Glomerular endothelial cell (primary cell): ENCODE measurements around the gene SLC7A8. TPM values are rescaled to one million over a fixed set of nuclear protein-coding genes. Genes with fewer than 3 reads are reported as not detected.

Experiments used
- DNase-seq: peaks from one replicate; pipeline ENCODE4 v3.0.0-alpha.2; 2011; ENCODE audit warnings: low read depth, low spot score; ENCODE audit errors: extremely low read depth
- total RNA-seq: library from RNA; depleted of rRNA; stranded (reverse); fragments of >200 nt; gene quantifications from 2 replicates; pipeline ENCODE4 v1.2.3, GENCODE V29; 2015

Gene SLC7A8
- total RNA-seq, 1 donor from 2014 or later = 0.29 TPM

DNA sequence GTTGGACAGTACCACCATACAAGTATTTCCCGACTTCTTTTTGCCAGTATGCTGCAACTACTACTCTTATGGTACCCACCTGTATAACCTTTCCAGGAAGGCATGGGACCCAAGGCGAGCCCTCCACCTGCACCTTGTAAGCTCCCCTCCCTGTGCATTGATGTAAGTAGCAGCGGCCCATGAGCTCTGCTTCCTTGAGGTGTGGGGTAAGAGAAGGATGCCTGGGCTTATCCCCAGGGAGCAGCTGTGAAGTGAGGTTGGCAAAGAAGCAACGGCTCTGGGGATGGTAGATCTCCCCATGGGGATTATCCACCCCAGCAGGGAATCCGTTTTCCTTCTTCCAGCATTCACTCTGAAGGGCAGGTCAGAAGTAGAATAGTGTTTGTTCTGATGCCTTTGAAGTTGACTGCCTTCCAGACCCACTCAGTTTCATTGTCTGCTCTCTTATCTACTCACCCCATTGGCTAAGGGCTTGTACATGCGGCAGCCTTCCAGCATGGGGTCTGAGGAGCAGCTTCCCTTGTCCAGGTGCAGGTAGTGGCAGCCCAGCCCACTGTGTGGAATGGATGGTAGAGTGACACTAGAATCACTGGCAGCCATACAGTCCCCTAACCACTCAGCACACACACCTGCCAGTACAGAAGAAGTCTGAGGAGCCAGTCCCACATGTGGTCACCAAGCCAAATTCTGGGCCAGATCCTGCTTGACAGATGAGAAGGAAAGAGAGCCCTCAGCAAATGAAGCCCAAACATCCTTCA is 82.1 kb downstream of the SLC7A8 start:
- no peak for DNase-seq

DNA sequence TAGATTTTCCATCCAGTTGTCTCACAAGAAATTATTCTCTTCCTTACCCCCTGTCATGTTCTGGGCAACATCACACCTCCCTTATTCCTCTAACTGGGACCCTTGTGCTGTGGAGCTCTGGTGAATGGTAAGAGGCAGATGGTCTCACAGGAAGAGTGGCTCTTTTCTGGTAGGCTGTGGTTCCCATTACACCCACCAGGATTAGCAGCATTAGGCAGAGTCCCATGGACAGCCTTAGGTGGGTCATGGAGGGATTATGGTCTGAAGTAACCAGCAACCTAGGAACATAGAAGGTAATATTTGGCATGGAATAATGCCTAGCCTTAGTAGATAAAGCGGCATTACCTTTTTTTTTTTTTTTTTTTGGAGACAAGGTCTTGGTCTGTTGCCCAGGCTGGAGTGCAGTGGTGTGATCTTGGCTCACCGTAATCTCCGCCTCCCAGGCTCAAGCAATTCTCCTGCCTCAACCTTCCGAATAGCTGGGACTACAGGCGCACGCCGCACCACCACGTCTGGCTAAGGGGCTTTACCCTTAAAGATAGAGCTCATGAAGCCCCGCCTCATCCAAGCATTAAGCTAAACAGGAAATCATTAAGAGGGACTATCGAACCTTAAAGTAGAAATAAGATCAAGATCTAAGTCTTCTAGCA is 84.1 kb downstream of the SLC7A8 start:
- no peak for DNase-seq

DNA sequence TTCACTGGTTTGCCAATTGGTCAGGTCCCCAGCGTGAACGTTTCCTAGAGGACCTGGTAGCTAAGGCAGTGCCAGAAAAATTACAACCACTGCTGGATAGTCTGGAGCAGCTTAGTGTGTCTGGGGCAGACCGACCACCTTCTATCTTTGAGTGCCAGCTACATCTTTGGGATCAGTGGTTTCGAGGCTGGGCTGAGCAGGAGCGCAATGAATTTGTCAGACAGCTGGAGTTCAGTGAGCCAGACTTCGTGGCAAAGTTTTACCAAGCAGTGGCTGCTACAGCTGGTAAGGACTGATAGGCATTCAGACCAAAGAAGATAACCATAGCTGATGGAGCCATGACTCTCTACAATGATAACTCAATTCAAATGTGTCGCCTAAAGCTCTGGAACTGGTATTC is 85.7 kb downstream of the SLC7A8 start:
- DNase-seq = no peak

DNA sequence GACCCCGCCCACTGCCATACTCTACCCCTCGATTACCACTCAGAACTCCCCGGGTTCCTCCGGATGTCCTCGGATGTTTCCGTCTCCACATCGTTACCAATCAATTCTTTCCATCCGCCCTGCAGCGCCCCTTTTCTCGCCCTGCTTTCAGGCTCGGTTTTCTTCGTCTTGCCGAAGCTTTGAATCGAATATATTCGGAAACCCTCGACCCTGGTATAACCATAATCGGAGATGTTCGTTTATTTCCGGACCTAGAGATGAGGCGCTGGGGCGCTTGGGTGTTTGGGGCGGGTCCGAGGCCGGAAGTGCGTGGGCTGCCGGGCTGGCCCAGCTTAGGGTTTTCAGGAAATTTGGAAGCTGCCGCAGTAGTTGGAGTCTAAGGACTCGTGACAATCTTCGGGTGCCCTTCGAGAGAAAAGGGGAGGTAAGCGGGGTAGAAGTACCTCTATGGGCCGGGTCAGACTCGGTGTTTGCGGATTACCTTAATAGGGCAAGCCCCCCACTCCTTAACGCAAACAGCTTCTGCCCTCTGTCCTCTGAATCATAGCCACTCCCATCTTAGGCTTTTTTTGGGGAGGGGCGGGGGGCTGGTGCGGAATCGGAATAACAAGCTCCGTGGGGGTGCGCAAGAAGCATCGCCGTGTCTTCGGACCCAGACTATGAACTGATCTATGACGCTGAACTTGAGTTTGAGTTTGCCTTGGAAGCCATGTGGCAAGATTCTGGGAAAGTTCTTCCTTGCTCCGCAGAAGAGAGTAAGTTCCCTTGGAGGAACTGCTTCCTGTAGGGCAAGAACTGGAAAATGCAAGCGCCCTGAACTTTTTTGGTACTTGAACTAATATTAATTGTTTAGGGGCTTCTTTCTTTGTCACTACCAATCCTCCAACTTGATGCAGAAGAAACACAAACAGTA is 88.0 kb downstream of the SLC7A8 start, which contains the start of gene C14orf119:
Gene C14orf119, plus strand, starts transcription at position 310 of the 913 bp plus-strand sequence. CDS start 2,154 bp downstream, outside the sequence.
- peak; percentile 99 for DNase-seq

DNA sequence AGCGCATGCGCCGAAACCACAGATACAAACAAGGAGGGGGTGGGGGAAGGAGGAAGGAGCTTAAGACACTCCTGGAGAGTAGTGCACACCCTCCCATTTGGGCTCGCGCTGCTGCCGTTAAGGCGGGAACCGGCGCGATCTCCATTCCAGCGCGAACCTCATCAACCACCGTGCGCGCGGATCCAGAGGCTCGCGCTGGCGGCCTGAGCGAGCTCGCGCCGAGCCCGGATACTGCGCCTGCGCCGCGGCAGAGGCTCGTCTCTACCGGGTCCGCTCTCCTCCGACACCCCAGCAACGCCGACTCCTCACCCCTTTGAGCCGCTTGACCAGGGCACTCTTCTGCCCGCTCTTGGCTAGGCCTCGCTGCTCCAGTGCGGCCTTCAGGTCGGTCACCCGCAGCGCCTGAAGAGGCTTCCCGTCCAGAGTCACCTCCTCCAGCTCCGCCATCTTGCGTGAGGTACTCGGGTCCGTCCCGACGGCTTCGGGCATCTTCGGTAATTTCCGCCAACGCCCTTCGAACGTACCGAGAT is 88.7 kb downstream of the SLC7A8 start, which contains the start of gene ACIN1:
Gene ACIN1, minus strand, starts transcription at position 471 of the 530 bp plus-strand sequence. Its CDS starts 24 bp downstream, at position 447.
- DNase-seq = no peak

DNA sequence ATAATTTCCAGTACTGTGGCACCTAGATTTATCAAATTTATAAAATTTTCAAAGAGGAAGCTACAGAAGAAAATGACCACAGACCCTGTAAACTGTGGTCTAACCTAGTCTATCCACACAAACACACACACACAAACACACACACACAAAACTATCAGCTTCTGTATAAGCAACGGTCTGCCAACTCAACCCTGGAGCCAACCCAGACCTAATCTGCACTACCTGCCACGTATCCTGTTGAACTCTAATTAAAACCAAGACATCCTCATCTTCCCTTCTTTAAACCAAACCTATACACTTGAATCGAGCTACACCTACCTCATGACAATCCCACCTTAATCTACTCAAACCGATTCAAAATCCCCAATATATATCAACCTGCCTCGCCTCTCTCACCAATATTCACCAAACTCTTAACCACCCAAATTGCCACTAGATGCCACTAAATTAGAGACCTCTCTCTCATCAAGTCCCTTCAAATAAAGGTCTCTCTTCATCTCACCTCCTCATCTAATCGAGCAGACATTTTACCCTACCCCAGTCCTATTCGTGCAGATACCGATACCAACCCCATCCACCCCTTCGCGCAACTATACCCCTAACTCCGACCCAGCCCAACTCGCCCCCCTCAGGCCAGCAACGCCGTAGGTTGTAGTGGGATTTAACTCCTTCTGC is 89.3 kb downstream of the SLC7A8 start:
- DNase-seq = no peak

DNA sequence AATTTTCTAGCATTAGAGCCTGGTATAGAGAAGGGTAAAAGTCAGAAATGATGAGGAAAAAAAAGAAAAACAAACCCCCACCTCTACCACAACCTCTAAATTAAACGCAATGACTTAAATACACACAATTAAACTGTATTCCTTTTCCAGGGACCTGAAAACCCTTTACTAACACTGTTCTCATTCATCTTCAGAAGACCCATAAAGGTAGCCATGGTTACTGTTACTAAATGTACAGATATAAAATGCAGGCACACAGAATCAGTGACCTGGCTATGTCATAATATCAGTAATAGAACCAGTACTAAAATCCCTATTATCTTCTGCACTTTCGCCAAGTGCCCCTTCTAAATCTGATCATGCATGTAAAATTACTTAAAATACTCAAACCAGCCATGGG is 89.9 kb downstream of the SLC7A8 start:
- DNase-seq = no peak

DNA sequence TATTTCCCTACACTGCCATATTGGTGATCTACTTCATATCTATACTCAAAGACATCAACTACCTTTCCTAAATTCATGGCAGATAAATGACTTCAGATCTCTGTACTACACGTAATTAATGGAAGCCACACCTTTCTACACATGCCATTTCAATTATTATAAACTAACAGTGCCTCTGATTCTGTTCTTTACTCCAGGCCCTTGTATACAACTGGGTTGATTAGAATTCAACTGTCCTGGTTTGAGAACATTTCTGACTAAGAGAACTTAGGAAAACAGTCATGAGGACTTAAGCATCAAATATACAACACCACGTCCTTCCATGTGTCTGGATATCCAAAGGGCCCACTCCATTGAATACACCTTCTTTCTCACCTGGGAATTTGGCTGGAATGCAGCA is 90.4 kb downstream of the SLC7A8 start:
- DNase-seq = no peak

DNA sequence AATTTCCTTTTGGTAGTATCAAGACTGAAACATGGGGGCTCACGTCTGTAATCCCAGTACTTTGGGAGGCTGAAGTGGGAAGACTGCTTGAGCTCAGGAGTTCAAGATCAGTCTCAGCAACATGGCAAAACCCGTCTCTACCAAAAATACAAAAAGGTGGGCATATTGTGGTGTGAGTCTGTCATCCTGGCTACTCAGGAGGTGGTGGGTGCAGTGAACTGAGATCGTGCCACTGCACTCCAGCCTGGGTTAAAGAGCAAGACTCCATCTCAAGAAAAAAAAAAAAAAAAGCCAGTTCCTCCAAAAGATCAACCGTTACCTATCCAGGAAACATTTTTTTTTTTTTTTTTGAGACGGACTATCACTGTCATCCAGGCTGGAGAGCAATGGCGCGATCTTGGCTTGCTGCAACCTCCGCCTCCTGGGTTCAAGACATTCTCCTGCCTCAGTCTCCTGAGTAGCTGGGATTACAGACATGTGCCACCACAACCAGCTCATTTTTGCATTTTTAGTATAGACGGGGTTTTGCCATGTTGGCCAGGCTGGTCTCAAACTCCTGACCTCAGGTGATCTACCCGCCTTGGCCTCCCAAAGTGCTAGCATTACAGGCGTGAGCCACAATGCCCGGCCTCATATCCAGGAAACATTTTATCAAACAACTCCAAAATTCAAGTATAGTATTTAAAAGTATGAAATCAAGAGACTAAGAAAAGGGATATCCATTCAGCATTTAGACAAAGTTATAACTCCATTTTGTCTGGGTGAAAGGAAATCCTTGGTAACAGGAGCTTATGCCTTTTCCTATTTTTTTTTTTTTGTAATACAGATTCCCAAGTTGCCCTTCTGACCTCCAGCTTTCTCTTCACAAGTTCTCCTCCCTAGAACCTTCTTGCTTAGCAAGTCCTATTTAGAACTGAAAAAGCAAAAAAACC is 91.9 kb downstream of the SLC7A8 start:
- DNase-seq = no peak

DNA sequence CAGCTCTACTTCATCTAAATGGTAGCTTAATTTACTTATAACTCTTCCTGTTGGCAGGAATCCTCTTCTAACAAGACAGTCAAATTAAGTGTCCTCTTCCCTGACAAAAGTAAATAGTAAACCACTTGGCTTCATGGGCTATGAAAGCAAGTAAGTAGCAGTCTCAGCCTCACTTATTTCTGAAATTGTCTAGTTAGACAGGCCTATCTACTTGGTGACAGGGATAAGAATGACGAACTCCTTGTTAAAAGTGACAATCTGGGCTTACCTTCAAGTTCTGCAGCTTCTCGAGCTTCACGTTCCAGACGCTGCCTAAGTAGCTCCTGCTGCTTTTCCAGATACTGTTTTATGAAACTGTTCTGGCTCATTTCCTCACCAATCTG is 93.2 kb downstream of the SLC7A8 start:
- no peak for DNase-seq

DNA sequence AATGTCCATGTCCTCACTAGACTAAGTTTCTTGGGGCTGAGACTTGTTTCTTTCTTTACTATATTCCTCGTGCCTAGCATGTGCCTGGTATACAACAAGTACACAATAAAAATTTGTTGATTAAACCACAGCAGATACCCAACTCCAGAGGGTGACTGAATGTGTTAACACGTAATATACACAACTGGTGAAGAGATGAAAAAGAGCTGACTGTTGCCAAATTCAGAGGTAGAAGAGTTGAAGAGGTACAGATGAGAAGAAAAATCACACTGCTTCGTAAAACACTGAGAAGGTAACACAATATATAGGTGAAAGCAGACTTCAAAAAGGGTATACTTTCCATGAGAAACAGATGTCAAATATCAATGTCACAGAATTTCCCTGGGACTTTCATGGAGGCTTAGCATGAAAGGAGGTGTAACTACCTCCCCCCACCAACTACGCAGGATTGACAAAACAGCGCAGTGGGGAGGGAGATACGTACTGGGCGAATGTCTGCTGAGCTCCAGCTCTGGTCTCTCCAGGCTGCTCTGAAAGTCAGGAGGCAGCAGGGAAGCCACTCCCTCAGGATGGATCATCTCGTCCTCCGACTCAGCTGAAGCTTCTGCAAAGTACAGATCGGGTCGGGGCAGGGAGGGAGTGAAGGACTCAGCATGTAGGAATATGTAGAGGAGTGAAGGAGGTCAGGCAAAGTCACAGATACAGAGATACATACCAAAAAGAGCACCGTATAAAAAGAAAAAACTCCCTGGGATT is 93.8 kb downstream of the SLC7A8 start:
- DNase-seq = no peak

DNA sequence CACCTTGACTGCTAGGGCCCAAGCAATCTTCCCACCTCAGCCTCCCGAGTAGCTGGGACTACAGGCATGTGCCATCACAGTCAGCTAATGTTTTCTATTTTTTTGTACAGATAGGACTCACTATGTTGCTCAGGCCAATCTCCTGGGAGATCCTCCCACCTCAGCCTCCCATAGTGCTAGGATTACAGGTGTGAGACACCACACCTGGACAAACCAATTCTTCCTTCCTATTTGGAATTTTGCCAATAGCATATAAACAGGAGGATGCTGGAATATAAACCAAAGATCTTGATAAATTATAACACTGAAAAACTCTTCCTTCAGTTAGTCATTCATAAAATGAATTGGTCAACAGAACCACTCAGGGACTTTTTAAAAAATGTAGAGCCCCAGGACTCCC is 96.9 kb downstream of the SLC7A8 start:
- no peak for DNase-seq

DNA sequence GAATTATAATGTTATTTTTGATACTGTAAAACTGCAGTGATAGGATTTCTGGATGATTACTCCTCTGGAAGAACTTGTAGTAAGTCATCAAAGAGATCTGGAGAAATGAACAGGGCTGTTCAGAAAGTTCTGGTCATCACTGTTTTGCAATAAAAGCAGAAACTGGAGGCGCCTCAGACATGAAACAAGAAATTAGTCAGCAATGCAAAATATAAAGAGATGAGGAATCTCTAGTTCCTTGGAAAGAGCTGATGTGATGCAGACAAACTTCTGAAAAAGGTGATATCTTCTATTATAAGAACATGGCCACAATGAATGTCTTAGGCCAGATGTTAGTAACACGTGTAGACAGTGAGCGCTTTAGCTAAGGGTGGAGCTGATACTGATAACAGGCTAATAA is 98.0 kb downstream of the SLC7A8 start:
- DNase-seq = no peak

DNA sequence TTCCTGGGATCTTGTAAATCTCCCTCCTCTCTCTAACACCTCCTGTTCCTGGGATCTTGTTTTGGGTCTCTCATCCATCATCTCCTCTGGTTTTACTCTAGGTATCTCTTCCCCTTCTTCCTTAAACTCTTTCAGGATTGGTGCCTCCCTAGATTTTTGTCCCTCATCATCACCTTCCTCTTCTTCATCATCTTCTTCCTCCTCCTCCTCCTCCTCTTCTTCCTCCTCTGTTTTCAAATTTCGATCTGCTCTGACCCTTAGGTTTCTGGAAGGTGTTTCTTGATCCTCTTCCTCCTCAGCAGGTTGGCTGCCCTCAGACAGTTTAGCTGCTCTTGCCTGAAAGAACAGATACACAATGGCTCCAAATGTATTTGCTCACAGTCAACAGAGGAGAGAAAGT is 103.0 kb downstream of the SLC7A8 start:
- DNase-seq = no peak

DNA sequence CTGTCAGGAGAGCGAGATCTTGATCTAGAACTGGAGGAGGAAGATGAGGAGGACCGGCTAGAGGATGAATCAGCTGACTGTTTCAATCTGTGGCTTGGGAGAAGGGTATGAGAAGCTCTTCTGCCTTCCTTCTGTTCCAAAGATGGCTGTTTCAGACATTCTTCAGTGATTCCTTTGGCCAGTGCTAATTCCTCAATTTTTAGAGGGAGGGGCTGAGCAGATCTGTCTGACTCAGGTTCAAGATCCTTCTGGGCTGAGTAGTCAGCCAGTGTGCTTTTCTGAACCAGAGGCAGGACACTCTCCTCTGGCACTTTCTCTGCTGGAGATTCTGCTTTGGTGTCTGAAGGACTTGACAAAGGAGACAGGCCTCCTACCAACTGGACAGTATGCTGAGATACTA is 103.7 kb downstream of the SLC7A8 start:
- DNase-seq = no peak

DNA sequence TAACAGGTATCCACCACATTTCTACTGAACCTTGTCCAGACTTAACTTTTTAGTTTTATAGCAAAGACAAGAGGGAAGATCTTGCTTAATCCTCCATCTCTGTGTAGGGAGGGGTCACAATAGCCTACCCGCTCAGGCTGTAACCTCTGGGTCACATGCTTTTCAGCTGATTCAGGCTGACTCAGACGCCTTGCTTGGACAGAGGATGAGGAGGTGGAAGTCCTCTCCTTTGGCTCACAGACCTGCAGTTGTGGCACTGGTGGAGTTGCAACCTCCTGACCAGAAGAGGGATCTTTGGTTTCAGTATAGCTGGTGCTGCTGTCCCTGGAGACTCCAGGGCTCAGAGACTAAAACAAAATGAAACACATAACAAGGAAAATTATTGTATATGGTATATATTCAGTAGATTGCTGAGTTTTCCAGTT is 104.8 kb downstream of the SLC7A8 start:
- no peak for DNase-seq

DNA sequence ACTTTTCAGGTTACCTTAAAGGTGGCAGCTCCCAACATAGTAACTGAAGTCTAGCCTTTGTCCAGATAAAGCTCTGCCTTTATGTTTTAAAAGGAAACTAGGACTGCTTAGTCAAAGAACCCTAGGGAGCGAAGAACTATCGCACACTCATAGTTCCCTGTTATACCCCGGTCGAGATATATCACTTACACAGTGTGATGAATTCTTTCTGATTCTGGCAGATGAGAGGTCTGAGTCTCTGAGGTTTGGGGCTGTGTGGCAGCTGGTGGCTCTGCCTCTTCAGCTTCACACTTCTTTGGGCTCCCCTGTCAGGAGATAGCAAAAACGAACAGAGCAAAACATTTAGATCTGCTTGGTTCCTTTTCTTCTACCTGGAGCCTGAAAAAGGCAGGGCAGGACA is 105.5 kb downstream of the SLC7A8 start:
- DNase-seq = no peak

DNA sequence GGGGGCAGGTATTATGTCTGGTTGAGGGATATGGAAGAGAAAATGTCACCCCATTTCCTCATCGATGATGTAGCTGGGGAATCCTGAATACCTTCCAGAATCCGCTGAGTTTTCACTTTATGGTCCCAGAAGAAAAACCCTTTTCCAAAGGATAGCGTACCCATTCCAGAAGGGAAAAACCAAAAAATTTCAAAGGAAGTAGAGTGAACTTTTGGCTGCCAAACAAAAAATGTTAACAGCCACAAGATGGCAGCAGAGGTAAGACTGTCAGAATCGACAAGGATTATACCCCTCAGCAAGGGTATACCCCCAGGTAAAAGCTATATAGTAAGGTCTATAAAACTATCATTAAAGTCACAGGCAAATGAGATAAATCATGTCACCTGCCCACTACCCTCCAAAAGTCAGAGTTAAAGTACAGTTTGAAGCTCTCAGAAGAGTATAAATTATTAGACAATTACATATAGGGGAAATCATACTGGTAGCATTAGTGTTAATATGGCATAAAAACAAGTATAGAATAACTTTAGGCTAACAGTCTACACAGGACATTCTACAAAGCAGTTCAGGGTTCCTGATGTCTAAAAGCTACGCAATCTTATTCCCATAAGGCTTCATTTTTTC is 106.6 kb downstream of the SLC7A8 start:
- no peak for DNase-seq
